Measurements from ENCODE around the gene GALNS.
"Not testable (repeated sequence)": the region's sequence is repeated elsewhere in the genome, so short reads cannot be mapped to it uniquely, and the experiment has no call there.

Gene GALNS

GRCh38 chr16:88841521-88842307 is 15.0 kb downstream of the GALNS start:
- in situ Hi-C loops (cut with HindIII; ENCODE audit: low sequenced_read_pairs) = no loop called here

GRCh38 chr16:88840600-88841215 is 16.0 kb downstream of the GALNS start:
- in situ Hi-C loops (cut with HindIII; ENCODE audit: low sequenced_read_pairs) = no loop called here

GRCh38 chr16:88839745-88840599 is 16.8 kb downstream of the GALNS start:
- in situ Hi-C loops (cut with HindIII; ENCODE audit: low sequenced_read_pairs) = no loop called here

GRCh38 chr16:88839026-88839529 is 17.7 kb downstream of the GALNS start:
- in situ Hi-C loops (cut with HindIII; ENCODE audit: low sequenced_read_pairs) = no loop called here

GRCh38 chr16:88838566-88838965 is 18.2 kb downstream of the GALNS start:
- in situ Hi-C loops (cut with HindIII; ENCODE audit: low sequenced_read_pairs) = no loop called here

DNA sequence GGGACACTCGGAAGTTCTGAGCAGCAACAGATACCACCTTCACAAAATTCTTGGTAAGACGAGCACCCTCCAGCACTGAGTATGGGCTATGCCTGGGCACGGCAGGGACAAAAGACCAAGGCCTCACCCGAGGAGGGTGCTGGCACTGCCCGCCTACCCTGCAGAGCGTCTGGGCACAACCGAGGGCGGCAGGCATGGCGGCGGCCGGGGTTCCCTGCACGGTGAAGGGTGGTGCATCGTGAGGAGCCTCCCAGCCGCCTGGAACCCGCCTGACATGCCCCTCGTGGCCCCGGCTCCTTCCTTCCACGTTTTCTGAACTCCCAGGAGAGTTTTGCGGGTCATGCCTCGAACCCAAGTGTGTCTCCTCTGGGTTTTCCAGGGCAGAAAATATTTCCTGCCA is 18.9 kb downstream of the GALNS start:
- in situ Hi-C loops (cut with HindIII; ENCODE audit: low sequenced_read_pairs) = no loop called here

DNA sequence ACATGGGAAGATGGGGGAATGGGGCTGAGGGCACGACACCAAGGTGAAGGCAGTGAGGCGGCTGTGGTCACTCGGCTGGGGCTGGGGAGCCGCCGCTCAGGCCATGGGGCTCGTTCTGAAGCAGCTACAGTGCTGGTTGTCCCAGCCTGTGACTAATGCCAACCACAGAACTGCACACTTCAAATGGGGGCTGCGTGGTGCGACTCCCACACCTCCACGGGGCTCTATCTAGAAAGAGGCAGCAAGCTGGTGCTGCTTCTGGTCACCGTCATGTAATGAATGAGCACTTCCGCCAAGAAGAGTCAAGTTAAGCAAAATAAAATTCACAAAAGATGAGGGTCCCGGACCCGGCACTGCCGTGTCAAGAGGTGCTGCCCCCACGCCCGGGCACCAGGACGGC is 20.0 kb downstream of the GALNS start:
- in situ Hi-C loops (cut with HindIII; ENCODE audit: low sequenced_read_pairs) = no loop called here

- in situ Hi-C loops (cut with HindIII; ENCODE audit: low sequenced_read_pairs) = no loop called here
These were observed 20.9 kb downstream of the GALNS start for GRCh38 chr16:88835818-88836217.

- in situ Hi-C loops (cut with HindIII; ENCODE audit: low sequenced_read_pairs) = no loop called here
These were observed 21.4 kb downstream of the GALNS start for GRCh38 chr16:88835383-88835782.

DNA sequence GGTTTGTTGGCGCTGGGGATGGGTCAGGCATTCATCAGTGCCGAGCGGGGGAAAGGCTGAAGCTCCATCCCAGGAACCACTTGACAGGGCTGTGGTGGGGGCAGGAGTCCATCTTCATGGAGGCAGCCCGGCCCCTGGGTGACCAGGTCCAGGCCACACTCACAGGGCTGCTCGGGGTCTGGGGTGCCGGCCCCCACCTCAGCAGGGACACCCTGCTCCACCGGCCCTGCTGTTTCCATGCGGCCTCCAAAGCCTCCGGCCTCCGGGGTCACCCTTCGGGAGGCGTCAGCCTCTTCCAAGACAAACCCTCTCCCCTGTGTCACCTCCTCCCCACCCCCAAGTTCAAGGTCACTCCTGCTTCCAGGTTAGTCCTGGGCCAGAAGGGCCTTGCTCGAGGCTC is 22.1 kb downstream of the GALNS start:
- in situ Hi-C loops (cut with HindIII; ENCODE audit: low sequenced_read_pairs) = no loop called here

- in situ Hi-C loops (cut with HindIII; ENCODE audit: low sequenced_read_pairs) = no loop called here
These were observed 23.7 kb downstream of the GALNS start for GRCh38 chr16:88833086-88833485.

DNA sequence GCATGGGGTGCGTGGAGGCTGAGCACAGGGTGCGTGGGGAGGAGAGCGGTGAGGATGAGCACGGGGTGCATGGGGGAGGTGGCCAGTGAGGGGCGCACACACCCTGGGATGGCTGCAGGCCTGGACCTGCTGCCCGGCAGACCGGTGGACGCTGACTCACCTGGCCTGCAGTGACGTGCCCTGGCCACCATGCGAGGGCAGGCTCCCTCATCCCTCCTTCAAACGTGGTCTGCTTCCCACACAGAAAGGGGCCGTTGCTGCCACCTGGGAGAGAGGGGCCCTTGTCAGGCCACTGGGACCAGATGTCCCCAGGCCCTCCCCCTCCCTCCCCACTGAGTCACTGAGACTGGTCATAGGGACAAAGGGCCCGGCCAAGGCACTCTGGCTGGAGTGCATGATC is 24.9 kb downstream of the GALNS start:
- in situ Hi-C loops (cut with HindIII; ENCODE audit: low sequenced_read_pairs) = no loop called here

- in situ Hi-C loops (cut with HindIII; ENCODE audit: low sequenced_read_pairs) = no loop called here
These were observed 26.0 kb downstream of the GALNS start for GRCh38 chr16:88830783-88831182.

DNA sequence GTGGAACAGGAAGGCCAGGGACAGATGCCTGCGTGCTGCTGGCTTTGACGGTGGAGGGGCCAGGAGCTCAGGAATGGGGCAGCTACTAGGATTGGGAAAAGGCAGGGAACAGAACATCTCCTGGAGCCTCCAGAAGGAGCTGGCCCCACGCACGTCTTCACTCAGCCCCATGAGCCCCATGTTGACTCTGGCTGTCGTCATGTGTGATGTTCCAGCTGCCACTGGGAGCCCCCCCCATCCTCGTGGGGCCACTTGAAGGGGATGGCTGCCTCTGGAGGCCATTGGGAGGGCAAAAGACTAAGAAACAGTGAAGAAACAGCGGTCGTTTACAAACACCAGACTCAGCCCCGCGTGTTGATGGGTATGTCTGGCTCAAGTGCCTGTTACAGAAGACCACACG is 26.5 kb downstream of the GALNS start:
- in situ Hi-C loops (cut with HindIII; ENCODE audit: low sequenced_read_pairs) = no loop called here

GRCh38 chr16:88828711-88829110 is 28.0 kb downstream of the GALNS start:
- in situ Hi-C loops (cut with HindIII; ENCODE audit: low sequenced_read_pairs) = no loop called here

GRCh38 chr16:88827727-88828126 is 29.0 kb downstream of the GALNS start:
- in situ Hi-C loops (cut with HindIII; ENCODE audit: low sequenced_read_pairs) = no loop called here

DNA sequence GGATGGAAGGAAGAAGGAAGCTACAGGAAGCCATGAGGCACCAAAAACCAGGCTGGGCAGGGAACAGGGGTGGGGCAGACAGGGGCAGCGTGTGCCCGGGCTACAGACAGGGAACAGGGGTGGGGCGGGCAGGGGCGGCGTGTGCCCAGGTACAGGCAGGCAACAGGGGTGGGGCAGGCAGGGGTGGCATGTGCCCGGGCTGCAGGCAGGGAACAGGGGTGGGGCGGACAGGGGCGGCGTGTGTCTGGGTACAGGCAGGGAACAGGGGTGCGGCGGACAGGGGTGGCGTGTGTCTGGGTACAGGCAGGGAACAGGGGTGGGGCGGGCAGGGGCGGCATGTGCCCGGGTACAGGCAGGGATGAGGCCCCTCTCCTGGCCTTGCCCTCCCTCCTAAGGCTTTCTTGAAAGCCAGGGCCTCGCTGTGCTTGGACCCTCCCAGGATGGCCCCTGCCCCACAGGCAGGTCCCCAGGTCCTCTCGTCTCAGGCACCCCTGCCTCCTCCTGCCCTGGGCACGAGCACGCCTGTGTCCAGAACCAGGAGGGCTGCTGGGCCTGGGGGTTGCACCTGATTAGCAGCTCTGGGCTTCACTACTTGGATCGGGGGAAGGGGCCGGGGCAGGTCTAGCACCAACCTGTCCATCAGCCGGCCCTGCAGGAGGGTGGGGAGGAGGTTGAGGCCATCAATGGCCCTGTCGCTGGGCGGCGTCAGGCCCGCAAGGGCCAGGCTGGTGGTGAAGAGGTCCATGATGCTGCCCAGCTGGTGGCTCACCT is 30.5 kb downstream of the GALNS start:
- in situ Hi-C loops (cut with HindIII; ENCODE audit: low sequenced_read_pairs) = no loop called here

GRCh38 chr16:88825146-88825545 is 31.6 kb downstream of the GALNS start:
- in situ Hi-C loops (cut with HindIII; ENCODE audit: low sequenced_read_pairs) = no loop called here

- in situ Hi-C loops (cut with HindIII; ENCODE audit: low sequenced_read_pairs) = no loop called here
These were observed 32.3 kb downstream of the GALNS start for GRCh38 chr16:88824256-88825077.

GRCh38 chr16:88823646-88824045 is 33.1 kb downstream of the GALNS start:
- in situ Hi-C loops (cut with HindIII; ENCODE audit: low sequenced_read_pairs) = not testable (repeated sequence)
